OCI-LY7 (cell line): ENCODE data around the gene TPM4. TPM values are rescaled to one million over a fixed set of nuclear protein-coding genes. Genes with fewer than 3 reads are reported as not detected.

Experiments
- BruUV-seq: library from RNA; stranded (reverse); fragments of 400-500 nt; replicated peaks from 2 replicates; lab custom pipeline; 2021; lab: Mats Ljungman, UMichigan
- CTCF ChIA-PET: fragments of 300-600 bp; sonication (Branson Sonifier 250); formaldehyde crosslinking; loops from one replicate; lab custom pipeline; 2022; ENCODE audit warnings: antibody characterized with exemption; ENCODE audit not compliant: unreplicated experiment; lab: Charles Lee
- POLR2A ChIA-PET: fragments of 300-600 bp; sonication (Branson Sonifier 250); formaldehyde crosslinking; loops from one replicate; lab custom pipeline; 2022; ENCODE audit warnings: antibody characterized with exemption; lab: Charles Lee
- DNase-seq: peaks from one replicate; pipeline ENCODE4 v3.0.0-alpha.2; 2015; ENCODE audit warnings: low spot score
- H2AFZ ChIP-seq: fragments of 200-600 bp; sonication (generic), shearing (Covaris generic); 2 replicates; pipeline ENCODE4 v1.6.1; 2014; ENCODE audit warnings: mild to moderate bottlenecking, antibody characterized with exemption, low read length, moderate library complexity
- H3K27ac ChIP-seq: fragments of 200-600 bp; sonication (generic); 2 replicates; pipeline ENCODE4 v1.5.1; 2014; ENCODE audit warnings: mixed run types, low read depth, mild to moderate bottlenecking, moderate library complexity, low read length, inconsistent platforms; ENCODE audit not compliant: poor library complexity, severe bottlenecking
- H3K36me3 ChIP-seq: fragments of 200-600 bp; sonication (generic); 2 replicates; pipeline ENCODE4 v1.6.1; 2014; ENCODE audit warnings: mild to moderate bottlenecking, antibody characterized with exemption, low read length, moderate library complexity, mixed read lengths; ENCODE audit not compliant: insufficient read depth
- H3K4me1 ChIP-seq: fragments of 200-600 bp; sonication (generic); 2 replicates; pipeline ENCODE4 v1.5.1; 2014; ENCODE audit warnings: mild to moderate bottlenecking, low read length; ENCODE audit not compliant: insufficient read depth, poor library complexity, severe bottlenecking
- H3K4me2 ChIP-seq: fragments of 200-600 bp; sonication (generic); 2 replicates; pipeline ENCODE4 v1.6.1; 2014; ENCODE audit warnings: mild to moderate bottlenecking, low read length
- H3K4me3 ChIP-seq: fragments of 200-600 bp; sonication (generic); 2 replicates; pipeline ENCODE4 v1.5.1; 2014; ENCODE audit warnings: mild to moderate bottlenecking, low read depth, low read length; ENCODE audit not compliant: poor library complexity, severe bottlenecking
- H3K79me2 ChIP-seq: fragments of 200-600 bp; sonication (generic); 2 replicates; pipeline ENCODE4 v1.6.1; 2016; ENCODE audit warnings: low read depth, mild to moderate bottlenecking, low read length, moderate library complexity, mixed read lengths; ENCODE audit not compliant: insufficient read depth
- H3K9me2 ChIP-seq: fragments of 200-600 bp; sonication (generic); 2 replicates; pipeline ENCODE4 v1.6.1; 2016; ENCODE audit warnings: mild to moderate bottlenecking, low read length, mixed read lengths; ENCODE audit not compliant: insufficient read depth
- H3K9me3 ChIP-seq: fragments of 200-600 bp; sonication (generic); 2 replicates; pipeline ENCODE4 v1.6.1; 2014; ENCODE audit warnings: mild to moderate bottlenecking, mixed run types, low read length, mixed read lengths
- H4K20me1 ChIP-seq: fragments of 200-600 bp; sonication (generic); 2 replicates; pipeline ENCODE4 v1.6.1; 2014; ENCODE audit warnings: mild to moderate bottlenecking, antibody characterized with exemption, low read length, moderate library complexity, mixed read lengths; ENCODE audit not compliant: insufficient read depth
- EZH2phosphoT487 ChIP-seq: fragments of 200-600 bp; sonication (generic); IDR thresholded peaks from 2 replicates; pipeline ENCODE4 v1.6.1; 2018; ENCODE audit warnings: low read depth, borderline replicate concordance, mild to moderate bottlenecking, mixed run types, antibody characterized with exemption, low read length, moderate library complexity, mixed read lengths
- intact Hi-C: fragments of 100-400 bp; cut with micrococcal nuclease; formaldehyde crosslinking; loops from one replicate; pipeline ENCODE4 v1.10.0; 2022; ENCODE audit not compliant: unreplicated experiment
- total RNA-seq, 2 experiments: library from RNA; depleted of rRNA in 1 of 2; stranded (reverse); fragments of >200 nt in 1 of 2; shearing (Covaris generic) in 1 of 2; gene quantifications; 2 replicates each; pipeline ENCODE4 v1.2.3, GENCODE V29; 2014 to 2022
- TF ChIP-seq, protein P1 (sequence below): fragments of 200-600 bp; sonication (generic); conservative IDR thresholded peaks from 2 replicates; pipeline ENCODE4 v1.5.1; 2014; ENCODE audit warnings: mild to moderate bottlenecking, antibody characterized with exemption, low read length, moderate library complexity, mixed read lengths

TPM4 gene
- total RNA-seq, 2 experiments from 2014 or later, result 98.1 to 111 TPM

DNA sequence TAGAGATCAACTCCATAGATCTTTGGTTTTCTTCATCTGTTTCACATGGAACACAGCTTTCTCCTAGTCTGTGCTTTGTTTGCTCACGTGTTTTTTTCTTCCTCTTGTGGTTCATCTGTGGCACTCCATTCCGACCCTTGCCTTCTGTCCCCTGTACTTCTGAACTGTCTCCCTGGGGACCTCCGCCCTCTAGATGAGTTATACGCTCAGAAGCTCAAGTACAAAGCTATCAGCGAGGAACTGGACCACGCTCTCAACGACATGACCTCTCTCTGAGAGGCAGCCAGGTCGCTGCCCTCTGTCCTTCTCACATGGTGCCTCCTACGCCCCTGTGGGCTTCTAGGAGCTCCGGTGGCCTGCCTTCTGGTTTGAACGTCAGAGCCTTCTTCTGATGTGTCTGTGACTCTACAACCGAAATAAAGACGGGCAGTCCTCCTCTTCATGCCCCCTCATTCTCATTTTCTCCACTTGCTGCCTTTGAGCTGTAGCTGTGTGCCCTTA lies 18.8 kb downstream of the TPM4 start:
- intact Hi-C loops, result no loop called here
- POLR2A ChIA-PET, result interaction anchor here (0.6 kb wide), 1 partner anchor 50 kb away, joined by 3 read pairs; no protein-coding TSS in a partner anchor

DNA sequence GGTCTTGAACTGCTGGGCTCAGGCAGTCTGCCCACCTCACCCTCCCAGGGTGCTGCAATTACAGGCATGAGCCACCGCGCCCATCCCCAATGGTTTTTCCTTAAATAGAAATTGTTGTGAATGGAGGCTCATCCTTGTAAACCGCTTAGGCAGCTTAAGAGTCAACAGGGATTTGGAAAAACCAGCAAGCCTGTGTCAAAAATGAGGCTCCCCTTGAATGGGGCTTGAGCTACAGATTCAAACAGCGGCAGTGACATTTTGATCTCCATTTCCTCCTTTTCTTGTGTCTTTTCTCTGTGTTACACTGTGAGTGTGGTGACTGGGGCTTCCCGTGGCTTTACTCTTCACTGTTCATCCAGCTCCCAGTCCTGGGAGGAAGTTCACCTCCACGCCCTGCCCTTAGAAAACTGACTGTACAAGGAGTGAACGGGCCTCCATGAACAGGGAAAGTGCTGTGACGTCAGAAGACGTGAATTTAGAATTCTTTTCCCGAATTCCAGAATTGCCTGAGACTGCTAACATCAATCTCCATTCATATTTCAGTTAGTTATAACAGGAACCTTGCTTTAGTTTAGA lies 20.1 kb downstream of the TPM4 start:
- CTCF ChIA-PET, result no interaction called here
- no peak overlapping the region for H3K4me3 ChIP-seq
- no peaks in the 10 kb centered on the region for H3K9me2 ChIP-seq
- no peak for DNase-seq
- H4K20me1 ChIP-seq, result no peaks in the 10 kb centered on the region
- H3K4me2 ChIP-seq, result no peak overlapping the region
- H3K27ac ChIP-seq, result no peak overlapping the region
- TF ChIP-seq EZH2phosphoT487, result no peak
- TF ChIP-seq, protein P1, sequence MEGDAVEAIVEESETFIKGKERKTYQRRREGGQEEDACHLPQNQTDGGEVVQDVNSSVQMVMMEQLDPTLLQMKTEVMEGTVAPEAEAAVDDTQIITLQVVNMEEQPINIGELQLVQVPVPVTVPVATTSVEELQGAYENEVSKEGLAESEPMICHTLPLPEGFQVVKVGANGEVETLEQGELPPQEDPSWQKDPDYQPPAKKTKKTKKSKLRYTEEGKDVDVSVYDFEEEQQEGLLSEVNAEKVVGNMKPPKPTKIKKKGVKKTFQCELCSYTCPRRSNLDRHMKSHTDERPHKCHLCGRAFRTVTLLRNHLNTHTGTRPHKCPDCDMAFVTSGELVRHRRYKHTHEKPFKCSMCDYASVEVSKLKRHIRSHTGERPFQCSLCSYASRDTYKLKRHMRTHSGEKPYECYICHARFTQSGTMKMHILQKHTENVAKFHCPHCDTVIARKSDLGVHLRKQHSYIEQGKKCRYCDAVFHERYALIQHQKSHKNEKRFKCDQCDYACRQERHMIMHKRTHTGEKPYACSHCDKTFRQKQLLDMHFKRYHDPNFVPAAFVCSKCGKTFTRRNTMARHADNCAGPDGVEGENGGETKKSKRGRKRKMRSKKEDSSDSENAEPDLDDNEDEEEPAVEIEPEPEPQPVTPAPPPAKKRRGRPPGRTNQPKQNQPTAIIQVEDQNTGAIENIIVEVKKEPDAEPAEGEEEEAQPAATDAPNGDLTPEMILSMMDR, result no peak
- H3K79me2 ChIP-seq, result no peaks in the 10 kb centered on the region
- POLR2A ChIA-PET, result no interaction called here
- intact Hi-C loops, result no loop called here
- peaks cover 91% of the 10 kb centered on the region for H3K36me3 ChIP-seq
- H2AFZ ChIP-seq, result no peak overlapping the region
- BruUV-seq, result no TSS peak
- no peaks in the 10 kb centered on the region for H3K9me3 ChIP-seq
- no peaks in the 10 kb centered on the region for H3K4me1 ChIP-seq

More for the DNA sequence above, 18.8 kb downstream of the TPM4 start:
- Histone ChIP-seq H2AFZ (no peak overlapping the region), H3K27ac (no peak overlapping the region), H3K36me3 (peaks cover 93% of the 10 kb centered on the region), H4K20me1 (no peaks in the 10 kb centered on the region), H3K9me3 (no peaks in the 10 kb centered on the region), H3K4me3 (no peak overlapping the region), H3K9me2 (no peaks in the 10 kb centered on the region), H3K4me1 (no peaks in the 10 kb centered on the region), H3K79me2 (no peaks in the 10 kb centered on the region), H3K4me2 (no peak overlapping the region)
- no TSS peak for BruUV-seq
- CTCF ChIA-PET, result no interaction called here
- TF ChIP-seq, protein P1, result no peak
- TF ChIP-seq EZH2phosphoT487, result no peak
- no peak for DNase-seq

DNA sequence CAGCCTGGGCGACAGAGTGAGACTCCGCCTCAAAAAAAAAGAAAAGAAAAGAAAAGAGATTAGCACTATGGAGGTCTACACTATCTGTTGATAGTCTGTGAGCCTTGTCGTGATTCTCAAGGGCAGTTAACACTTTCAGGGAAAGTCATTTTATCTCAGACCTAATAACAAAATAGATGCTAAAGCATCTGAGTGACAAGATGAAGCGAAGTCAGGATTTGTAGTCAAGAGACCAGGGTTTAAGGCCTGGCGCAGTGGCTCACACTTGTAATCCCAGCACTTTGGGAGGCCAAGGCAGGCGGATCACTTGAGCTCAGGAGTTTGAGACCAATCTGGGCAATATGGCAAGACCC lies 22.1 kb downstream of the TPM4 start:
- H3K4me3 ChIP-seq, result no peak overlapping the region
- no peaks in the 10 kb centered on the region for H3K4me1 ChIP-seq
- intact Hi-C loops, result no loop called here
- DNase-seq, result no peak
- H2AFZ ChIP-seq, result no peak overlapping the region
- no peak overlapping the region for H3K4me2 ChIP-seq
- ChIA-PET CTCF (no interaction called here), POLR2A (no interaction called here)
- no peaks in the 10 kb centered on the region for H3K9me2 ChIP-seq
- BruUV-seq, result no TSS peak
- H4K20me1 ChIP-seq, result no peaks in the 10 kb centered on the region
- TF ChIP-seq EZH2phosphoT487, result no peak
- TF ChIP-seq, protein P1, result no peak
- peaks cover 91% of the 10 kb centered on the region for H3K36me3 ChIP-seq
- no peak overlapping the region for H3K27ac ChIP-seq
- no peaks in the 10 kb centered on the region for H3K9me3 ChIP-seq
- H3K79me2 ChIP-seq, result no peaks in the 10 kb centered on the region
